Naive thymus-derived CD4-positive, alpha-beta T cell (primary cell): ENCODE data around the gene PTPRG. TPM values are rescaled to one million over a fixed set of nuclear protein-coding genes. Genes with fewer than 3 reads are reported as not detected.

Experiments used
- ATAC-seq: fragments of 150-1000 bp; cut with Tn5 transposase; 2 replicates; pipeline ENCODE4 v1.10.0; 2021; ENCODE audit warnings: mild to moderate bottlenecking, moderate library complexity
- CTCF ChIA-PET: fragments of 350-600 bp; sonication (Branson Sonifier 250); formaldehyde crosslinking; loops from one replicate; lab custom pipeline; 2021; ENCODE audit warnings: antibody characterized with exemption; lab: Charles Lee
- POLR2A ChIA-PET: fragments of 350-600 bp; sonication (Branson Sonifier 250); formaldehyde crosslinking; loops from one replicate; lab custom pipeline; 2021; ENCODE audit warnings: antibody characterized with exemption, inconsistent platforms; lab: Charles Lee
- DNase-seq, 9 donors: peaks; one replicate each; pipeline versions ENCODE4 v3.0.0 to v3.0.0-alpha.2; 2020 to 2022; ENCODE audit warnings: mixed read lengths in 1 of 9
- H3K27ac ChIP-seq: one replicate; pipeline ENCODE4 v1.7.0; 2013; ENCODE audit warnings: mild to moderate bottlenecking, low read depth, low read length, moderate library complexity
- H3K27me3 ChIP-seq, 2 donors: one replicate each; pipeline ENCODE4 v1.7.0; 2013; ENCODE audit warnings: low read length in 2 of 2, mild to moderate bottlenecking in 2 of 2, moderate library complexity in 2 of 2; ENCODE audit not compliant: control insufficient read depth in 2 of 2, insufficient read depth in 2 of 2
- H3K36me3 ChIP-seq, 3 experiments: 1 replicate in 2 of 3; 2 replicates in 1 of 3; pipeline ENCODE4 v1.7.0; 2013; ENCODE audit warnings: low read length in 3 of 3, mild to moderate bottlenecking in 3 of 3, moderate library complexity in 1 of 3; ENCODE audit not compliant: insufficient read depth in 3 of 3, control insufficient read depth in 2 of 3
- H3K4me1 ChIP-seq, 2 donors: one replicate each; pipeline ENCODE4 v1.7.0; 2013; ENCODE audit warnings: low read length in 2 of 2, mild to moderate bottlenecking in 2 of 2, moderate library complexity in 1 of 2; ENCODE audit not compliant: control insufficient read depth in 2 of 2, insufficient read depth in 2 of 2
- H3K4me3 ChIP-seq: 2 replicates; pipeline ENCODE4 v1.7.0; 2013; ENCODE audit warnings: mild to moderate bottlenecking, low read length
- H3K9me3 ChIP-seq, 3 experiments: 1 replicate in 2 of 3; 2 replicates in 1 of 3; pipeline ENCODE4 v1.7.0; 2013; ENCODE audit warnings: low read length in 3 of 3; ENCODE audit not compliant: control insufficient read depth in 2 of 3
- H3K27ac Mint-ChIP-seq, 9 donors: one replicate each; pipeline ENCODE4 v1.8.0; 2020 to 2022; ENCODE audit warnings: mixed read lengths in 9 of 9, mild to moderate bottlenecking in 8 of 9, moderate library complexity in 5 of 9, inconsistent platforms in 2 of 9
- H3K27me3 Mint-ChIP-seq, 5 donors: one replicate each; pipeline ENCODE4 v1.8.0; 2021 to 2022; ENCODE audit warnings: mixed read lengths in 5 of 5, mild to moderate bottlenecking in 1 of 5
- H3K36me3 Mint-ChIP-seq, 5 donors: one replicate each; pipeline ENCODE4 v1.8.0; 2020 to 2022; ENCODE audit warnings: mixed read lengths in 5 of 5, mild to moderate bottlenecking in 3 of 5, inconsistent platforms in 1 of 5
- H3K4me1 Mint-ChIP-seq, 7 donors: one replicate each; pipeline ENCODE4 v1.8.0; 2020 to 2022; ENCODE audit warnings: mixed read lengths in 7 of 7, mild to moderate bottlenecking in 3 of 7, inconsistent platforms in 1 of 7
- H3K4me3 Mint-ChIP-seq, 10 donors: one replicate each; pipeline ENCODE4 v1.8.0; 2020 to 2022; ENCODE audit warnings: mild to moderate bottlenecking in 10 of 10, mixed read lengths in 10 of 10, moderate library complexity in 6 of 10, inconsistent platforms in 2 of 10
- H3K9me3 Mint-ChIP-seq, 11 donors: one replicate each; pipeline ENCODE4 v1.8.0; 2020 to 2022; ENCODE audit warnings: mixed read lengths in 11 of 11, mild to moderate bottlenecking in 4 of 11, inconsistent platforms in 1 of 11, moderate library complexity in 1 of 11
- intact Hi-C, 2 donors: fragments of 100-400 bp; cut with micrococcal nuclease; formaldehyde crosslinking; loops; one replicate each; pipeline ENCODE4 v1.15.1; 2023
- polyA plus RNA-seq, 2 donors: library from polyadenylated mRNA; unstranded; fragments of 300-500 nt; fragmentation: Illumina TruSeq; gene quantifications; one replicate each; pipeline ENCODE4 v1.2.3, GENCODE V29; 2021
- total RNA-seq, 6 experiments: library from RNA in 5 of 6; stranded (reverse) in 5 of 6; gene quantifications; 1 replicate in 5 of 6; 2 replicates in 1 of 6; pipeline ENCODE4 v1.2.3 and lab custom pipeline; 2021 to 2026

PTPRG gene
- total and polyA plus RNA-seq, 7 experiments from 2014 or later: 0.17 to 1.7 TPM; not detected in 5

GRCh38 chr3:62171789-62172188 lies 610.4 kb downstream of the PTPRG start:
- H3K36me3 Mint-ChIP-seq: peaks cover 0 to 4% (median 0%) of the 10 kb centered on the region in 5 donors
- no peak overlapping the region for H3K4me3 Mint-ChIP-seq
- H3K9me3 ChIP-seq: no peaks in the 10 kb centered on the region
- CTCF ChIA-PET: no interaction called here
- no peak for DNase-seq
- no peak overlapping the region for H3K27ac Mint-ChIP-seq
- intact Hi-C loops: no loop called here
- H3K4me3 ChIP-seq: no peak overlapping the region
- POLR2A ChIA-PET: no interaction called here
- H3K4me1 ChIP-seq: no peaks in the 10 kb centered on the region
- ATAC-seq: no peak
- H3K27ac ChIP-seq: no peak overlapping the region
- H3K27me3 Mint-ChIP-seq: peaks cover 0 to 36% (median 20%) of the 10 kb centered on the region in 5 donors
- H3K4me1 Mint-ChIP-seq: peaks cover 0 to 11% (median 0%) of the 10 kb centered on the region in 7 donors
- peaks cover 0 to 12% (median 0%) of the 10 kb centered on the region in 11 donors for H3K9me3 Mint-ChIP-seq
- H3K27me3 ChIP-seq: no peaks in the 10 kb centered on the region
- no peaks in the 10 kb centered on the region for H3K36me3 ChIP-seq

- ATAC-seq (no peak), DNase-seq (no peak)
- Mint-ChIP-seq H3K4me3 (no peak overlapping the region), H3K27me3 (peaks cover 0 to 36% (median 20%) of the 10 kb centered on the region in 5 donors), H3K4me1 (peaks cover 0 to 11% (median 0%) of the 10 kb centered on the region in 7 donors), H3K36me3 (peaks cover 0 to 4% (median 0%) of the 10 kb centered on the region in 5 donors), H3K9me3 (peaks cover 0 to 12% (median 0%) of the 10 kb centered on the region in 11 donors), H3K27ac (no peak overlapping the region)
- Histone ChIP-seq H3K27ac (no peak overlapping the region), H3K27me3 (no peaks in the 10 kb centered on the region), H3K4me1 (no peaks in the 10 kb centered on the region), H3K9me3 (no peaks in the 10 kb centered on the region), H3K36me3 (no peaks in the 10 kb centered on the region), H3K4me3 (no peak overlapping the region)
- ChIA-PET POLR2A (no interaction called here), CTCF (no interaction called here)
- intact Hi-C loops: no loop called here
Measured at GRCh38 chr3:62172199-62172598, 610.8 kb downstream of the PTPRG start.

GRCh38 chr3:62173939-62174515 lies 612.7 kb downstream of the PTPRG start:
- H3K4me3 Mint-ChIP-seq: no peak overlapping the region
- no peak overlapping the region for H3K4me3 ChIP-seq
- H3K9me3 ChIP-seq: no peaks in the 10 kb centered on the region
- DNase-seq (no peak), ATAC-seq (no peak)
- peaks cover 0 to 11% (median 0%) of the 10 kb centered on the region in 7 donors for H3K4me1 Mint-ChIP-seq
- no peak overlapping the region for H3K27ac ChIP-seq
- H3K27me3 Mint-ChIP-seq: peaks cover 0 to 29% (median 20%) of the 10 kb centered on the region in 5 donors
- peaks cover 0 to 4% (median 0%) of the 10 kb centered on the region in 5 donors for H3K36me3 Mint-ChIP-seq
- POLR2A ChIA-PET: no interaction called here
- no peaks in the 10 kb centered on the region for H3K36me3 ChIP-seq
- H3K27ac Mint-ChIP-seq: no peak overlapping the region
- CTCF ChIA-PET: no interaction called here
- no peaks in the 10 kb centered on the region for H3K4me1 ChIP-seq
- H3K27me3 ChIP-seq: no peaks in the 10 kb centered on the region
- intact Hi-C loops: no loop called here
- peaks cover 0 to 12% (median 0%) of the 10 kb centered on the region in 11 donors for H3K9me3 Mint-ChIP-seq

- Histone ChIP-seq H3K27me3 (no peaks in the 10 kb centered on the region), H3K27ac (no peak overlapping the region), H3K4me3 (no peak overlapping the region), H3K36me3 (no peaks in the 10 kb centered on the region), H3K9me3 (no peaks in the 10 kb centered on the region), H3K4me1 (no peaks in the 10 kb centered on the region)
- Mint-ChIP-seq H3K4me3 (no peak overlapping the region), H3K36me3 (peaks cover 0 to 4% (median 0%) of the 10 kb centered on the region in 5 donors), H3K27ac (no peak overlapping the region), H3K27me3 (peaks cover 0 to 24% (median 19%) of the 10 kb centered on the region in 5 donors), H3K9me3 (peaks cover 0 to 12% (median 0%) of the 10 kb centered on the region in 11 donors), H3K4me1 (peaks cover 0 to 2% (median 0%) of the 10 kb centered on the region in 7 donors)
- ATAC-seq (no peak), DNase-seq (no peak)
- intact Hi-C loops: no loop called here
- ChIA-PET POLR2A (no interaction called here), CTCF (no interaction called here)
Measured at GRCh38 chr3:62175161-62175560, 613.8 kb downstream of the PTPRG start.

GRCh38 chr3:62178032-62178431 lies 616.7 kb downstream of the PTPRG start:
- CTCF ChIA-PET: no interaction called here
- H3K36me3 ChIP-seq: no peaks in the 10 kb centered on the region
- Mint-ChIP-seq H3K4me3 (no peak overlapping the region), H3K4me1 (peaks cover 0 to 2% (median 0%) of the 10 kb centered on the region in 7 donors), H3K27me3 (peaks cover 0 to 28% (median 13%) of the 10 kb centered on the region in 5 donors), H3K36me3 (no peaks in the 10 kb centered on the region), H3K27ac (no peak overlapping the region), H3K9me3 (no peaks in the 10 kb centered on the region)
- no peak overlapping the region for H3K4me3 ChIP-seq
- POLR2A ChIA-PET: no interaction called here
- ATAC-seq (no peak), DNase-seq (no peak)
- H3K27me3 ChIP-seq: no peaks in the 10 kb centered on the region
- no peaks in the 10 kb centered on the region for H3K4me1 ChIP-seq
- H3K27ac ChIP-seq: no peak overlapping the region
- no peaks in the 10 kb centered on the region for H3K9me3 ChIP-seq
- intact Hi-C loops: no loop called here

GRCh38 chr3:62178739-62179600 lies 617.6 kb downstream of the PTPRG start:
- no peak overlapping the region for H3K27ac Mint-ChIP-seq
- no peaks in the 10 kb centered on the region for H3K36me3 Mint-ChIP-seq
- no peaks in the 10 kb centered on the region for H3K36me3 ChIP-seq
- no peak overlapping the region for H3K4me3 Mint-ChIP-seq
- peaks cover 0 to 33% (median 13%) of the 10 kb centered on the region in 5 donors for H3K27me3 Mint-ChIP-seq
- peaks cover 0 to 2% (median 0%) of the 10 kb centered on the region in 7 donors for H3K4me1 Mint-ChIP-seq
- H3K4me1 ChIP-seq: no peaks in the 10 kb centered on the region
- POLR2A ChIA-PET: no interaction called here
- intact Hi-C loops: no loop called here
- H3K27ac ChIP-seq: no peak overlapping the region
- ATAC-seq (no peak), DNase-seq (no peak)
- CTCF ChIA-PET: interaction anchor here (0.5 kb wide), 1 partner anchor 642 kb away, joined by 3 read pairs; no protein-coding TSS in a partner anchor
- no peaks in the 10 kb centered on the region for H3K9me3 ChIP-seq
- H3K9me3 Mint-ChIP-seq: no peaks in the 10 kb centered on the region
- no peak overlapping the region for H3K4me3 ChIP-seq
- H3K27me3 ChIP-seq: no peaks in the 10 kb centered on the region
